Measurements from ENCODE around the gene HPS4. TPM values are rescaled to one million over a fixed set of nuclear protein-coding genes. Genes with fewer than 3 reads are reported as not detected.
"Not testable (repeated sequence)": the region's sequence is repeated elsewhere in the genome, so short reads cannot be mapped to it uniquely, and the experiment has no call there.

HPS4 gene
- total RNA-seq, 2 experiments from 2014 or later: 48.0 to 51.5 TPM

DNA sequence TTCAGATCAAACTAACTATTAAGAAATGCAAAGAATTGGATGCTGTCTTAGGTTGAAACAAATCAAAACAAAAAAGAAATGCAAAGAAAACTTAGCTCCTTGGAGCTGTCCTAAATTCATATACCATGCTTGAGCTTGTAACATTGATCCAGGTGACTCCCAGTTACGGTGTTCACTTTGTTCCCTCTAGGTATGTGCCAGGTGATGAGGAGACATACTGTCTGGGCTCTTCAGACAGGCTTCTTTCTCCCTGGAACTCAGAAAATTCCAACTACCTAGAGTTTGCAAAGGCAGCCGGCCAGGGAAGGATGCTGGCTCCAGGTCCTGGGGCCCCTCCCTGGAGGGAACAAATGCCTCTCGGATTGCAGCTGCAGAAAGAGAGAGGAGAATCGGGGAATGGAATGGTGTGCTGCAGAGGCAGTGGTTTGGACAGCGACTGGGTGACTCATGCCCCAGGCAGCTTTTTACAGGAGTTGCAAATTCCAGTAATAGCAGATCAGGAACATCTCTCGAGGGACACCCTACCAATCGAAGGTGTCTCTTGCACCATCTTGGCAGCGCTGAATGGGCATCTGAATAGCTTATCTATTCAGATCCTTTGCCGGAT lies 66.8 kb downstream of the HPS4 start:
- no peak overlapping the region for H3K27ac Mint-ChIP-seq
- DNase-seq: no peak
- peaks cover 1% of the 10 kb centered on the region for H3K4me1 Mint-ChIP-seq (ENCODE audit: low read depth)
- H3K36me3 Mint-ChIP-seq (ENCODE audit: low read depth): no peaks in the 10 kb centered on the region
- CTCF ChIA-PET: no interaction called here
- intact Hi-C loops (cut with micrococcal nuclease): no loop called here
- no peaks in the 10 kb centered on the region for H3K9me3 Mint-ChIP-seq
- H3K27me3 Mint-ChIP-seq (ENCODE audit: low read depth): peaks cover 5% of the 10 kb centered on the region
- H3K4me3 Mint-ChIP-seq: no peak overlapping the region

DNA sequence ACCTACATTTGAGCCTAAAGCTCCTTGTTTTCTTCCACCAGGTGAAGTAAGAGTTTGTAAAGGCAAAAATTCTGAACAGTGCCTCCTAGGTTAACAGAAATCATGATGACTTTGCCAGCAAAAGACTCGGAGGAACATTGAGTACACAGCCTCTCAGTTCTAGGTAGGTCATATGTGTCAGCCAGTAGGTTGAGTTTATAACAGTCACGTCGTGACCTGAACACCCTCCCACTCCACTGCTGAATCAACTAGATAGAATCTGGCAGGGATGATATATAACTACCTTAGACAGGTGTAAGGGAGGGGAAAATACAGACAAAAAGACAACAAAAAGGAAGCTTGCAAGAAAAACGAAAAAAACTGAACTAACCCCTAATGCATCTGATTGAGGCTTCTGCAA lies 67.3 kb downstream of the HPS4 start:
- no peak overlapping the region for H3K27ac Mint-ChIP-seq
- H3K27me3 Mint-ChIP-seq (ENCODE audit: low read depth): peaks cover 4% of the 10 kb centered on the region
- H3K9me3 Mint-ChIP-seq: no peaks in the 10 kb centered on the region
- peaks cover 1% of the 10 kb centered on the region for H3K4me1 Mint-ChIP-seq (ENCODE audit: low read depth)
- H3K36me3 Mint-ChIP-seq (ENCODE audit: low read depth): no peaks in the 10 kb centered on the region
- H3K4me3 Mint-ChIP-seq: no peak overlapping the region
- CTCF ChIA-PET: interaction anchor here (0.6 to 0.8 kb wide), 2 partner anchors 18 to 50 kb away, joined by 3 read pairs; no protein-coding TSS in a partner anchor
- intact Hi-C loops (cut with micrococcal nuclease): no loop called here
- no peak for DNase-seq

DNA sequence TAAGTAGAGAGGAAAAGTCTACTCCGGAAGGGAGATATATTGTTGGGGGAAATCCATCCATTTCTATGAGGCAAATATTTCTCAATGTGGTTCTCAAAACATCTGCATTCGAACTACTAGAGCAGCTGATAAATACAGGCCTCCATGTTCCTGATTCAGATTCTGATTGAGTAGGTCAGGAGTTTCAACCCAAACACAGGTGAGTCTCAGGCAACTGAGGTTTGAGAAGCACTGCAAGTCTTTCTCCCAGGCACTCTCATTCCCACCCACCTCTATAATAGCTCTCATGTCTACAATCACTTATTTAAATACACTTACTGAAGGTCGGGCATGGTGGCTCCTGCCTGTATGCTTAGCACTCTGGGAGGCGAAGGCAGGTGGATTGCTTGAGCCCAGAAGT lies 69.2 kb downstream of the HPS4 start:
- intact Hi-C loops (cut with micrococcal nuclease): no loop called here
- no peaks in the 10 kb centered on the region for H3K27me3 Mint-ChIP-seq (ENCODE audit: low read depth)
- H3K4me1 Mint-ChIP-seq (ENCODE audit: low read depth): peaks cover 1% of the 10 kb centered on the region
- no peak for DNase-seq
- H3K36me3 Mint-ChIP-seq (ENCODE audit: low read depth): no peaks in the 10 kb centered on the region
- H3K4me3 Mint-ChIP-seq: no peak overlapping the region
- H3K27ac Mint-ChIP-seq: no peak overlapping the region
- CTCF ChIA-PET: interaction anchor here (0.6 kb wide), 1 partner anchor 60 kb away, joined by 11 read pairs; no protein-coding TSS in a partner anchor
- no peaks in the 10 kb centered on the region for H3K9me3 Mint-ChIP-seq

- H3K4me1 Mint-ChIP-seq (ENCODE audit: low read depth): peaks cover 1% of the 10 kb centered on the region
- no peaks in the 10 kb centered on the region for H3K36me3 Mint-ChIP-seq (ENCODE audit: low read depth)
- no peaks in the 10 kb centered on the region for H3K9me3 Mint-ChIP-seq
- H3K27ac Mint-ChIP-seq: no peak overlapping the region
- DNase-seq: no peak
- CTCF ChIA-PET: interaction anchor here (0.7 to 1.4 kb wide), 5 partner anchors 18 to 51 kb away, joined by 3 to 5 read pairs (median 3); no protein-coding TSS in a partner anchor
- intact Hi-C loops (cut with micrococcal nuclease): no loop called here
- H3K4me3 Mint-ChIP-seq: no peak overlapping the region
- no peaks in the 10 kb centered on the region for H3K27me3 Mint-ChIP-seq (ENCODE audit: low read depth)
These were observed 73.2 kb downstream of the HPS4 start for GRCh38 chr22:26410386-26410785.

DNA sequence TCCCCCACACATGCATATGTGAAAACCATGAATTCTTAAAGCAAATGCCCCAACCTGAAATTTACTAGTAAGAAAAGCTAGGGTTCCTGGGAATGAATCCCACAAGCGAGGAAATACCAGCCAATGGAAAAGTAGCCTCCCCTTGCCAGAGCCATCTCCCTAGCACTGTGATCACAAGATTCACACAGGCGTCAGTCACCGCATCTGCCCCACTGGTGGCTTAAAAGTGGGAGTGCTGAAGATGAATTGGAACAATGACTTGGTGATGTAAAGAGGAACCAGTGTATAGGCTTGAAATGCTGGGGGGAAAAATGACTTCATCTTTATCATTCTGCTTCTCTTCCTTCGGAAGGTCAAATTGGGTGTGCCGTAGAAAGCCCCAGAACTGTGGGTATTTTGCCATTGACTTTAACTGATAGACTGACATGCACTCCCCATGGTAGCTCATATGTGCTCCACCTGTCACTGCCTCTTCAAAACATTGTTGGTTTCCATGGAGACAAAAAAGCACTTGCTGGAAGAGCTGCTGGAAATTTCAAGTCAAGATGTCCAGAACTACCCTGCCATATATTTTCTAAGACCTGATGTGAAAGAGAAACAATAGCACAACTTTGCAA lies 73.8 kb downstream of the HPS4 start:
- no peak overlapping the region for H3K27ac Mint-ChIP-seq
- H3K4me3 Mint-ChIP-seq: no peak overlapping the region
- H3K36me3 Mint-ChIP-seq (ENCODE audit: low read depth): no peaks in the 10 kb centered on the region
- DNase-seq: no peak
- no peaks in the 10 kb centered on the region for H3K9me3 Mint-ChIP-seq
- intact Hi-C loops (cut with micrococcal nuclease): no loop called here
- CTCF ChIA-PET: interaction anchor here (1.4 kb wide), 1 partner anchor 17 kb away, joined by 3 read pairs; no protein-coding TSS in a partner anchor
- no peaks in the 10 kb centered on the region for H3K27me3 Mint-ChIP-seq (ENCODE audit: low read depth)
- peaks cover 1% of the 10 kb centered on the region for H3K4me1 Mint-ChIP-seq (ENCODE audit: low read depth)

DNA sequence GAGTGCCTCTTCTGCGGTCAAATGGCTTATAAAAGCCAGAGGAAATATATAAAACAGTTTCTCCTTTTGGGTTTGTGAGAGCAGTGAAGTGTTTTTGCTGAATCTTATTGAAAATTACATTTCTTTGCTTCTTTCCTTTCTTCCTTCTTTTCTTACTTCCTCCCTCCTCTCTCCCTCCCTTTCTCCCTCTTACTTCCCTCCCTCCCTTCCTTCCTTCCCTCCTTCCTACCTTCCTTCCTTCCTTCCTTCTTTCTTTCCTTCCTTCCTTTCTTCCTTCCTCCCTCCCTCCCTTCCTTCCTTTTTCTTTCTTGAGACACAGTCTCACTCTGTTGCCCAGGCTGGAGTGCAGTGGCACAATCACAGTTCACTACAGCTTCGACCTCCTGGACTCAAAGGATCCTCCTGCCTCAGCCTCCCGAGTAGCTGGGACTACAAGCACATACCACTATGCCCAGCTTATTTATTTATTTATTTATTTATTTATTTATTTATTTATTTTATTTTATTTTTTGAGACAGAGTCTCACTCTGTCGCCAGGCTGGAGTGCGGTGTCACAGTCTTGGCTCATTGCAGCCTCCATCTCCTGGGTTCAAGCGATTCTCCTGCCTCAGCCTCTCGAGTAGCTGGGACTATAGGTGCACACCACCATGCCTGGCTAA lies 74.9 kb downstream of the HPS4 start:
- H3K36me3 Mint-ChIP-seq (ENCODE audit: low read depth); H3K9me3 Mint-ChIP-seq; intact Hi-C loops (cut with micrococcal nuclease); H3K4me1 Mint-ChIP-seq (ENCODE audit: low read depth); DNase-seq; H3K27me3 Mint-ChIP-seq (ENCODE audit: low read depth); H3K4me3 Mint-ChIP-seq; H3K27ac Mint-ChIP-seq; CTCF ChIA-PET: not testable (repeated sequence)

DNA sequence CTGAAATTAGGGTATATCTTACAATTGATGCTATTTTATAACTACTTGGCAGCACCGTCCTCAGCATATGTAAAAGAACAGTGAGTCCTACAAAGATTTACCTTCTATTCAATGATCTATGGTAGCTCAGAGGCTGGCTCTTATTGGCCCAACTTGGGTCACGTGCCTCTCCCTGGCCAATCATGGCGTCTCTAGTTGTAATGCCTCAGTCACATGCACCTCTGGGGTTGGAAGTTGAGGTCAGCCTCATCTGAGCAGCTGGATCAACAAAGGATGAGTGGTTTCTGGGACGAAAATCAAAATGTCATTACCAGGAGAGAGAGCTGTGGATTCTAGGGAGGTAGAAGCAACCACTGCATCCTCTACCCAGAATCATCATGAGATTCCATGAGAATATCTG lies 77.5 kb downstream of the HPS4 start:
- CTCF ChIA-PET: interaction anchor here (1.8 kb wide), 1 partner anchor 10 kb away, joined by 5 read pairs; no protein-coding TSS in a partner anchor
- Mint-ChIP-seq H3K27me3 (ENCODE audit: low read depth) (peaks cover 4% of the 10 kb centered on the region), H3K36me3 (ENCODE audit: low read depth) (no peaks in the 10 kb centered on the region), H3K27ac (no peak overlapping the region), H3K4me1 (ENCODE audit: low read depth) (peaks cover 5% of the 10 kb centered on the region), H3K4me3 (no peak overlapping the region), H3K9me3 (no peaks in the 10 kb centered on the region)
- no peak for DNase-seq
- intact Hi-C loops (cut with micrococcal nuclease): no loop called here

DNA sequence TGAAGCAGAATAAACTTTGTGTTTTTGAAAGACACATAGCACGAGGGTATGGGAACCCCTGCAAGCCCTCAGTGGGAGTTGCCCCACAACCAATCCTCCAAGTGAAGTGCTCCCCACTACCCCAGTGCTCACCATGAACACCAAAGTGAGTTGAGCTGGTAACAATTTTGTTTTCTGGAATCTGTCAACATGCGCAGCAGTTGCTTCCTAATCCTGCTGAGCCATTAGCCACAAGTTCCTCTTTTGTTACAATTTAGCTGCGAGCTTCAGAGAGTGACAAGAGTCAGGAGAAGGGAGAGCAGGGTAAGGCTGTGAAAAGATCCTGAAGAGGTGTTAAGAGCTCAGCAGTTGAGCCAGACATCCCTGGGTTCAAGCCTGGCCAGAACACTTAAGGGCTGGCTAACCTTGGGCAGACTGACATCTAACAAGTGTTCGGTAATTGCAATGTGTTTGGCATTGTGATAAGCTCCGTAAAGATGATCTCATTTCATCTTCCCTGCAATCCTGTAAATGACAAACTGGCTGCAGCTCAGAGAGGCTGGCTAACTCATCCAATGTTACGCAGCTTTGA lies 78.6 kb downstream of the HPS4 start:
- Mint-ChIP-seq H3K27ac (no peak overlapping the region), H3K9me3 (no peaks in the 10 kb centered on the region), H3K4me3 (no peak overlapping the region), H3K36me3 (ENCODE audit: low read depth) (no peaks in the 10 kb centered on the region), H3K27me3 (ENCODE audit: low read depth) (peaks cover 4% of the 10 kb centered on the region), H3K4me1 (ENCODE audit: low read depth) (peaks cover 5% of the 10 kb centered on the region)
- CTCF ChIA-PET: interaction anchor here (1.0 to 1.8 kb wide), 3 partner anchors 9 to 56 kb away, joined by 3 to 5 read pairs (median 4); no protein-coding TSS in a partner anchor
- DNase-seq: no peak
- intact Hi-C loops (cut with micrococcal nuclease): no loop called here

DNA sequence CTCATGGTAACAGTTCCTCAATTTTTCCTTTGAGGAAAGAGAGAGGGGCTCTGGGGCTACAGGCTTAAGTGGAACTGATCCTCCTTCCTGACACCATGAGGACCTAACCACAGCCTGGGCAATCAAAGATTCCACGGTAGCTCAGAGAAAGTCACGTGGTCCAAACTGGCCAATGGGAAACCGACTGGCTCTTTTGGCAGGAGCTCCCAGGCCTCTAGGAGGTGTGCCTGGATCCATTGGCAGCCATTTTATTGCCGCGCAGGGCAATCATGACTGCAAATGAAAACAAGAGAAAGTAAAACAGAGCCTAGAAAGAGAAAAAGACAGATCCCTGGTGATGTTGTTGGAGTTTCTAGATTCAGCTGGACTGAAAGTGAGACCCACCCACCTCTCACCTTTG lies 81.9 kb downstream of the HPS4 start:
- CTCF ChIA-PET: interaction anchor here (1.1 to 4.0 kb wide), 2 partner anchors 34 to 61 kb away, joined by 3 to 22 read pairs; no protein-coding TSS in a partner anchor
- H3K9me3 Mint-ChIP-seq: no peaks in the 10 kb centered on the region

More for the DNA sequence above, 81.9 kb downstream of the HPS4 start:
- intact Hi-C loops (cut with micrococcal nuclease): no loop called here
- DNase-seq: no peak
- Mint-ChIP-seq H3K36me3 (ENCODE audit: low read depth) (no peaks in the 10 kb centered on the region), H3K4me1 (ENCODE audit: low read depth) (peaks cover 7% of the 10 kb centered on the region), H3K27me3 (ENCODE audit: low read depth) (peaks cover 4% of the 10 kb centered on the region), H3K27ac (no peak overlapping the region), H3K4me3 (no peak overlapping the region)

Other genes starting within 250 kb of the HPS4 start
- 1 to 10 TPM; 4.4 to 4.7 TPM for gene ASPHD2, start 54.5 kb downstream of the HPS4 start, total RNA-seq
- gene SRRD, start 94 bp upstream of the HPS4 start, total RNA-seq: 10 to 100 TPM; 20.8 to 21.6 TPM
- 10 to 100 TPM; 33.3 to 34.4 TPM for gene TFIP11, start 28.7 kb upstream of the HPS4 start, total RNA-seq
- 10 to 100 TPM; 21.0 to 21.9 TPM for gene TPST2, start 106.3 kb upstream of the HPS4 start, total RNA-seq
- not detected for gene CRYBB1, start 134.2 kb upstream of the HPS4 start, total RNA-seq
- not detected for gene CRYBA4, start 138.2 kb upstream of the HPS4 start, total RNA-seq
- gene MIAT, start 173.8 kb upstream of the HPS4 start, total RNA-seq: 10 to 100 TPM; 51.8 to 51.9 TPM